Left lung (tissue), 14 donors: ENCODE measurements around the gene GABRB2. TPM values are rescaled to one million over a fixed set of nuclear protein-coding genes. Genes with fewer than 3 reads are reported as not detected.

Source experiments
- ATAC-seq: fragments of 200-7000 bp; cut with Tn5 transposase; one replicate; pipeline ENCODE4 v1.9.1; 2020; ENCODE audit warnings: moderate library complexity
- DNase-seq, 4 donors: peaks; one replicate each; pipeline ENCODE4 v3.0.0-alpha.2; 2013 to 2020
- H3K27ac ChIP-seq, 2 donors: fragments of 200-600 bp; sonication (generic) in 1 of 2; one replicate each; pipeline versions ENCODE4 v1.5.0 to v1.8.0; 2020 to 2021
- H3K27me3 ChIP-seq, 2 donors: fragments of 200-600 bp; sonication (generic) in 1 of 2; one replicate each; pipeline versions ENCODE4 v1.5.0 to v1.8.0; 2020 to 2021
- H3K36me3 ChIP-seq, 2 donors: fragments of 200-600 bp; sonication (generic) in 1 of 2; one replicate each; pipeline versions ENCODE4 v1.5.0 to v1.8.0; 2020 to 2021
- H3K4me1 ChIP-seq, 2 donors: fragments of 200-600 bp; one replicate each; pipeline ENCODE4 v1.8.0; 2021
- H3K4me3 ChIP-seq, 2 donors: fragments of 200-600 bp; sonication (generic) in 1 of 2; one replicate each; pipeline versions ENCODE4 v1.5.0 to v1.8.0; 2020 to 2021; ENCODE audit warnings: mild to moderate bottlenecking in 1 of 2
- H3K9me3 ChIP-seq, 2 donors: fragments of 200-600 bp; sonication (generic) in 1 of 2; one replicate each; pipeline versions ENCODE4 v1.5.0 to v1.8.0; 2020 to 2021
- CTCF ChIP-seq, 2 donors: fragments of 200-600 bp; sonication (generic) in 1 of 2; IDR thresholded peaks; one replicate each; pipeline versions ENCODE4 v1.5.0 to v1.8.0; 2021; ENCODE audit warnings: antibody characterized with exemption in 2 of 2
- intact Hi-C, 2 donors: fragments of 100-400 bp; cut with DNase I; formaldehyde crosslinking; loops; one replicate each; pipeline versions ENCODE4 v1.11.2 to v1.14.2; 2022
- long read RNA-seq, 12 donors: library from polyadenylated mRNA in 2 of 12; unstranded in 2 of 12; transcript quantifications; one replicate each; pipeline ENCODE4 v2.0.0 and lab custom pipeline, GENCODE V29; 2019 to 2026
- polyA plus RNA-seq, 6 donors: library from polyadenylated mRNA; unstranded; fragments of 120-200 nt; gene quantifications; one replicate each; pipeline ENCODE4 v1.2.1, GENCODE V29; 2013; ENCODE audit not compliant: insufficient read length in 6 of 6
- total RNA-seq, 2 donors: library from RNA; stranded (reverse); fragmentation: NEBNext Ultra II Directional; extraction: Animal tissue kit (Norgen Biotek cat#: 25700); gene quantifications; one replicate each; pipeline ENCODE4 v1.2.1, GENCODE V29; 2021
- donor health status: DM: no; HTN: yes; CAD: no.
- donor health status: DM: no; HTN: no; CAD: no.

The GABRB2 gene
- total RNA-seq (1 to 10 TPM in 1 of 2 donors, under 1 TPM in 1; 0.50 to 1.7 TPM), polyA plus RNA-seq (1 to 10 TPM; 1.2 to 3.1 (median 1.6) TPM)
- long read RNA-seq, donor 1: 0 reads
- long read RNA-seq, donor 2: 0 reads
- long read RNA-seq, donor 3: 0 reads
- long read RNA-seq, donor 4: 0 reads
- long read RNA-seq, donor 5, partial matches to known transcripts: 0 of 1 reads
- long read RNA-seq, donor 5, other reads (novel, unspliced or antisense): 0 of 1 reads
- long read RNA-seq, donor 6: 0 reads
- long read RNA-seq, donor 7: 0 reads
- long read RNA-seq, donor 8, partial matches to known transcripts: 0 of 1 reads
- long read RNA-seq, donor 8, other reads (novel, unspliced or antisense): 0 of 1 reads
- long read RNA-seq, donor 9: 0 reads
- long read RNA-seq, donor 10: 0 reads
- long read RNA-seq, donor 11, partial matches to known transcripts: 0 of 1 reads
- long read RNA-seq, donor 11, other reads (novel, unspliced or antisense): 0 of 1 reads
- long read RNA-seq, donor 12: 0 reads

- peak; percentile 54 to 80 (median 68) for DNase-seq
- H3K4me1 ChIP-seq: peaks cover 0 to 28% of the 10 kb centered on the region in 2 donors
- peak within 1 kb of the TSS; percentile 35 to 38 for H3K4me3 ChIP-seq
- no peaks in the 10 kb centered on the region for H3K9me3 ChIP-seq
- TF ChIP-seq CTCF (IDR thresholded peaks at IDR 0.05): no peak
- peaks cover 26 to 74% of the 10 kb centered on the region in 2 donors for H3K27me3 ChIP-seq
- peak; percentile 75 for ATAC-seq
- H3K27ac ChIP-seq: no peak within 1 kb of the TSS
- no peaks in the 10 kb centered on the region for H3K36me3 ChIP-seq
- intact Hi-C loops: no loop called here
Observed at GRCh38 chr5:161546470-161547301, at the start of gene GABRB2. GABRB2 (minus strand) TSS chr5:161546725; CDS start chr5:161546643, 82 bp downstream.

- no peak overlapping the region for H3K4me3 ChIP-seq
- H3K27me3 ChIP-seq: no peaks in the 10 kb centered on the region
- DNase-seq (no peak), ATAC-seq (no peak)
- intact Hi-C loops: no loop called here
- H3K36me3 ChIP-seq: no peaks in the 10 kb centered on the region
- no peaks in the 10 kb centered on the region for H3K4me1 ChIP-seq
- TF ChIP-seq CTCF (IDR thresholded peaks at IDR 0.05): no peak
- H3K9me3 ChIP-seq: no peaks in the 10 kb centered on the region
- H3K27ac ChIP-seq: no peak overlapping the region
Observed at GRCh38 chr5:161585798-161586197, 39.3 kb upstream of the GABRB2 start.

GRCh38 chr5:161580621-161581020 lies 34.1 kb upstream of the GABRB2 start:
- TF ChIP-seq CTCF (IDR thresholded peaks at IDR 0.05): no peak
- ATAC-seq: no peak
- Histone ChIP-seq H3K27ac (no peak overlapping the region), H3K27me3 (no peaks in the 10 kb centered on the region), H3K4me3 (no peak overlapping the region), H3K9me3 (no peaks in the 10 kb centered on the region), H3K36me3 (no peaks in the 10 kb centered on the region), H3K4me1 (no peaks in the 10 kb centered on the region)
- no peak for DNase-seq
- intact Hi-C loops: no loop called here

- no peak for TF ChIP-seq CTCF (IDR thresholded peaks at IDR 0.05)
- Histone ChIP-seq H3K36me3 (no peaks in the 10 kb centered on the region), H3K4me1 (no peaks in the 10 kb centered on the region), H3K27me3 (no peaks in the 10 kb centered on the region), H3K9me3 (no peaks in the 10 kb centered on the region), H3K27ac (no peak overlapping the region), H3K4me3 (no peak overlapping the region)
- no peak for ATAC-seq
- no peak for DNase-seq
- intact Hi-C loops: no loop called here
Observed at GRCh38 chr5:161572914-161573313, 26.4 kb upstream of the GABRB2 start.

GRCh38 chr5:161566081-161566480 lies 19.6 kb upstream of the GABRB2 start:
- H3K27me3 ChIP-seq: no peaks in the 10 kb centered on the region
- DNase-seq (no peak), ATAC-seq (no peak)
- TF ChIP-seq CTCF (IDR thresholded peaks at IDR 0.05): no peak
- H3K9me3 ChIP-seq: no peaks in the 10 kb centered on the region
- no peak overlapping the region for H3K27ac ChIP-seq
- intact Hi-C loops: no loop called here
- H3K4me3 ChIP-seq: no peak overlapping the region
- H3K4me1 ChIP-seq: no peaks in the 10 kb centered on the region
- H3K36me3 ChIP-seq: no peaks in the 10 kb centered on the region
